Activated CD4-positive, alpha-beta T cell treated with anti-CD3 and anti-CD28 coated beads for 36 hours (primary cell): ENCODE results near the gene CBX2. TPM values are rescaled to one million over a fixed set of nuclear protein-coding genes. Genes with fewer than 3 reads are reported as not detected.

Experiments used
- ATAC-seq: fragments of 200-7000 bp; cut with Tn5 transposase; one replicate; pipeline ENCODE4 v1.10.0; 2021; ENCODE audit warnings: mild to moderate bottlenecking, moderate library complexity
- CTCF ChIA-PET: fragments of 350-600 bp; sonication (Branson Sonifier 250); formaldehyde crosslinking; loops from one replicate; lab custom pipeline; 2021; ENCODE audit warnings: antibody characterized with exemption; lab: Charles Lee
- POLR2A ChIA-PET: fragments of 350-600 bp; sonication (Branson Sonifier 250); formaldehyde crosslinking; loops from one replicate; lab custom pipeline; 2021; ENCODE audit warnings: antibody characterized with exemption, inconsistent platforms; lab: Charles Lee
- DNase-seq: peaks from one replicate; pipeline ENCODE4 v3.0.0-alpha.2; 2020
- H3K27ac Mint-ChIP-seq: one replicate; pipeline ENCODE4 v1.8.0; 2021; ENCODE audit warnings: mixed read lengths
- H3K27me3 Mint-ChIP-seq: one replicate; pipeline ENCODE4 v1.8.0; 2021; ENCODE audit warnings: mixed read lengths
- H3K36me3 Mint-ChIP-seq: one replicate; pipeline ENCODE4 v1.8.0; 2021; ENCODE audit warnings: low read depth, mixed read lengths
- H3K4me1 Mint-ChIP-seq: one replicate; pipeline ENCODE4 v1.8.0; 2021; ENCODE audit warnings: mixed read lengths
- H3K4me3 Mint-ChIP-seq: one replicate; pipeline ENCODE4 v1.8.0; 2021; ENCODE audit warnings: mild to moderate bottlenecking, moderate library complexity, mixed read lengths
- H3K9me3 Mint-ChIP-seq: one replicate; pipeline ENCODE4 v1.8.0; 2021; ENCODE audit warnings: low read depth, mixed read lengths
- intact Hi-C, 2 experiments: fragments of 100-400 bp; cut with DNase I in 1 of 2; cut with micrococcal nuclease in 1 of 2; formaldehyde crosslinking; loops; one replicate each; pipeline versions ENCODE4 v1.14.2 to v1.15.1; 2022 to 2024; cut with DNase I, micrococcal nuclease
- total RNA-seq, 2 experiments: library from RNA; stranded (reverse); gene quantifications; one replicate each; pipeline ENCODE4 v1.2.3, GENCODE V29; 2021

Gene CBX2
- total RNA-seq, 2 experiments from 2014 or later, result 4.2 to 4.3 TPM

- DNase-seq (no peak), ATAC-seq (no peak)
- no peak overlapping the region for H3K4me3 Mint-ChIP-seq
- no peaks in the 10 kb centered on the region for H3K36me3 Mint-ChIP-seq
- CTCF ChIA-PET, result interaction anchor here (1.1 to 1.5 kb wide), 3 partner anchors 9 to 104 kb away, joined by 4 to 5 read pairs (median 4); no protein-coding TSS in a partner anchor
- POLR2A ChIA-PET, result interaction anchor here (0.6 to 0.7 kb wide), 3 partner anchors 9 to 135 kb away, joined by 3 to 4 read pairs (median 4); no protein-coding TSS in a partner anchor
- H3K27me3 Mint-ChIP-seq, result peaks cover 37% of the 10 kb centered on the region
- no peaks in the 10 kb centered on the region for H3K9me3 Mint-ChIP-seq
- intact Hi-C loops, result loop anchor here (2.0 to 10.0 kb wide), 3 partner anchors 91 to 229 kb away; partner anchors contain the start of gene CBX4 (in 1 of the 2)
- peaks cover 19% of the 10 kb centered on the region for H3K4me1 Mint-ChIP-seq
- no peak overlapping the region for H3K27ac Mint-ChIP-seq
These were observed 34.3 kb upstream of the CBX2 start for GRCh38 chr17:79743614-79744013.

DNA sequence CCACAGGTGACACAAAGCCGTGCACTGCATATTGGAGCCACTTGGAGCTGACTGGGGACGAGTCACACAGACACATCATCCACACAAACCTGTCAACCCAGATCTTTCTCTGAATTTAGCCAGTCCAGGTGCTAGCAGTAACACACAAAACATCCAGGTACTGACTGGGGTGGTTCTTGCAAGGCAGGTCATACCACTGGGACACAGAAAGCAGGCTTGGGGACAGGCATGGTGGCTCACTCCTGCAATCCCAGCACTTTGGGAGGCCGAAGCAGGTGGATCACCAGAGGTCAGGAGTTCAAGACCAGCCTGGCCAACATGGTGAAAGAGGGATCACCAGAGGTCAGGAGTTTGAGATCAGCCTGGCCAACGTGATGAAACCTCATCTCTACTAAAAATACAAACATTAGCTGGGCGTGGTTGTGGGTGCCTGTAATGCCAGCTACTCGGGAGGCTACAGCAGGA lies 32.3 kb upstream of the CBX2 start:
- POLR2A ChIA-PET, result interaction anchor here (0.6 kb wide), 1 partner anchor 92 kb away, joined by 3 read pairs; no protein-coding TSS in a partner anchor
- H3K4me1 Mint-ChIP-seq, result peaks cover 21% of the 10 kb centered on the region
- DNase-seq (no peak), ATAC-seq (peak; percentile 9)
- peaks cover 27% of the 10 kb centered on the region for H3K27me3 Mint-ChIP-seq
- H3K4me3 Mint-ChIP-seq, result peak overlapping the region; percentile 29
- CTCF ChIA-PET, result interaction anchor here (0.5 to 3.0 kb wide), 22 partner anchors 12 to 345 kb away, joined by 3 to 11 read pairs (median 3); partner anchors contain the start of gene CBX4
- intact Hi-C loops, result loop anchor here (1.0 to 10.0 kb wide), 8 partner anchors 51 to 247 kb away; partner anchors contain the start of genes CBX4 (in 2 of the 2) and CBX8 (in 1 of the 2)
- H3K27ac Mint-ChIP-seq, result peak overlapping the region; percentile 67
- H3K9me3 Mint-ChIP-seq, result no peaks in the 10 kb centered on the region
- H3K36me3 Mint-ChIP-seq, result no peaks in the 10 kb centered on the region

DNA sequence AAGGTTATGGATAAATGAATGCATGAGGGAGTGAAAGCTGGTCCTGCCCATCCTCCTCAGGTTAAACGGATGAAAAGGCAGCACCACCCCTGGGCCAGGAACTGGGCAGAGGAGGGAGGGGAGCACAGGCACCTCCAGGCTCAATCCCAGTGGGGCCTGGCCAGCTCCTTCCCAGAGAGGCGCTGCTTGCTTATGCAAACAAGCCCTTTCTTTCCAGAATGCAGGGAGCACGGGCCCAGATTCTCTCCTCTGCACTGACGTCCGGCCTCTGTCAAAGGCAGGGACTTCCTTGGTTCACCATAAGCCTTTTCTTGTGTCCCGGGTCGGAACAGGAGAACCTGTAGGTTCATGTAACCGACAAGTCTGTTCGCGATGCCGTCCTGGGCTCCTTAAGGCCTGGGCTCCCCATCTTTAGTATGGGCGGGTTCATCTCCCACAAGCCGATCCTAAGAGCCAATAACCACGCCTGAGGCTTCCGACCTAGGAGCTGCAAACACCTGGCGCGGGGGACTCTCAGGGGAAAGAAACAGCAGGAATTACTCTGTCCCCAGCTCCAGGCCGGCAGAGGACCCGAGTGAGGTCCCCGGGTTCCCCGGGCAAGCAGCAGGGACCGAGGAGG lies 30.9 kb upstream of the CBX2 start:
- Mint-ChIP-seq H3K4me1 (peaks cover 24% of the 10 kb centered on the region), H3K4me3 (no peak overlapping the region), H3K9me3 (no peaks in the 10 kb centered on the region), H3K27ac (no peak overlapping the region), H3K27me3 (peaks cover 39% of the 10 kb centered on the region), H3K36me3 (no peaks in the 10 kb centered on the region)
- ChIA-PET CTCF (interaction anchor here (0.6 to 3.0 kb wide), 7 partner anchors 20 to 846 kb away, joined by 3 to 11 read pairs (median 4); no protein-coding TSS in a partner anchor), POLR2A (no interaction called here)
- intact Hi-C loops, result loop anchor here (1.0 to 10.0 kb wide), 9 partner anchors 30 to 245 kb away; partner anchors contain the start of genes CBX4 (in 2 of the 2) and CBX8 (in 1 of the 2)
- DNase-seq, result no peak
- ATAC-seq, result no peak

GRCh38 chr17:79747508-79748294 lies 30.2 kb upstream of the CBX2 start:
- Mint-ChIP-seq H3K4me3 (peak overlapping the region; percentile 33), H3K4me1 (peaks cover 25% of the 10 kb centered on the region), H3K27me3 (peaks cover 39% of the 10 kb centered on the region), H3K9me3 (no peaks in the 10 kb centered on the region), H3K36me3 (no peaks in the 10 kb centered on the region), H3K27ac (no peak overlapping the region)
- POLR2A ChIA-PET, result no interaction called here
- peak; percentile 43 for DNase-seq
- intact Hi-C loops, result loop anchor here (1.0 to 10.0 kb wide), 7 partner anchors 30 to 245 kb away; partner anchors contain the start of genes CBX4 (in 1 of the 2) and CBX8 (in 1 of the 2)
- ATAC-seq, result no peak
- CTCF ChIA-PET, result interaction anchor here (1.0 to 3.0 kb wide), 5 partner anchors 19 to 246 kb away, joined by 3 to 11 read pairs (median 10); no protein-coding TSS in a partner anchor

GRCh38 chr17:79748295-79749099 lies 29.5 kb upstream of the CBX2 start:
- Mint-ChIP-seq H3K4me3 (no peak overlapping the region), H3K9me3 (no peaks in the 10 kb centered on the region), H3K36me3 (no peaks in the 10 kb centered on the region), H3K4me1 (peaks cover 25% of the 10 kb centered on the region), H3K27ac (no peak overlapping the region), H3K27me3 (peaks cover 39% of the 10 kb centered on the region)
- DNase-seq (no peak), ATAC-seq (no peak)
- ChIA-PET CTCF (interaction anchor here (1.0 kb wide), 1 partner anchor 53 kb away, joined by 4 read pairs; no protein-coding TSS in a partner anchor), POLR2A (no interaction called here)
- intact Hi-C loops, result loop anchor here in 1 of 2 experiments (5.0 to 10.0 kb wide), 4 partner anchors 59 to 244 kb away; partner anchors contain the start of gene CBX4

DNA sequence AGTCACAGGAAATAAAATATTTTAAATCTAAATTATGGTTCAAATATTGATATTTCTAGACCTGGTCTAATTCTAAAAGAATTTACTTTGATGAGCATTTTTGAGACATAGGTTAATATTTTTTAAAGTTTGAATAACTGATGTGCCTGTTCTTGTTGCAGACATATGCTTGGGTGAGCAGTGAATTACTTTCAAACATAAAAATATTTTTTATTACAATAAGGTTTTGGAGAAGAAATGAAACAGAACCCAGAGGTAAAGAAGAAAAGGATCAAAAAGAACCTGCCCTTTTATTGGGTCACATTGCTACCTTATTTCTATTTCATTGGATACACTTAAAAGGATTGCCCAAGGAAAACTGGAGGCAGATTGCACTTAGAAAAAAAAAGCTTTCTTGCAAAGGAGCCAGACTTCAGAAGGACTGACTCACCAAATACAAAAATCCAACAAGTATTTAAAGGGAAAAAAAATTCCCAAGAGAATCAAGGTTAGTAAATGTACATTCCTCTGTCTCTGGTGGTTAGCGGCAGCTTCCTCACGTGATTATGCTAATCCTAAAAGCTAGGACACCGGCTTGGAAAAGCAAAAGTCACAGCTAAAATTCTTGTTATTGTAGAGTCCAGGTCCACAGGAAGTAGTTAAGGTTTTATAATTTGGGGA lies 28.7 kb upstream of the CBX2 start:
- Mint-ChIP-seq H3K36me3 (no peaks in the 10 kb centered on the region), H3K4me1 (peaks cover 25% of the 10 kb centered on the region), H3K27ac (no peak overlapping the region), H3K9me3 (no peaks in the 10 kb centered on the region), H3K27me3 (peaks cover 39% of the 10 kb centered on the region), H3K4me3 (no peak overlapping the region)
- intact Hi-C loops, result loop anchor here in 1 of 2 experiments (5.0 to 10.0 kb wide), 4 partner anchors 58 to 243 kb away; partner anchors contain the start of gene CBX4
- DNase-seq (no peak), ATAC-seq (no peak)
- CTCF ChIA-PET, result interaction anchor here (0.7 to 1.1 kb wide), 4 partner anchors 8 to 52 kb away, joined by 3 to 4 read pairs (median 3); no protein-coding TSS in a partner anchor
- POLR2A ChIA-PET, result no interaction called here

GRCh38 chr17:79749958-79750357 lies 28.0 kb upstream of the CBX2 start:
- ChIA-PET CTCF (interaction anchor here (0.5 to 1.1 kb wide), 4 partner anchors 9 to 667 kb away, joined by 3 to 4 read pairs (median 4); no protein-coding TSS in a partner anchor), POLR2A (no interaction called here)
- DNase-seq, result no peak
- H3K9me3 Mint-ChIP-seq, result no peaks in the 10 kb centered on the region
- ATAC-seq, result no peak
- H3K4me3 Mint-ChIP-seq, result no peak overlapping the region
- intact Hi-C loops, result loop anchor here in 1 of 2 experiments (5.0 to 10.0 kb wide), 4 partner anchors 57 to 242 kb away; partner anchors contain the start of gene CBX4
- H3K4me1 Mint-ChIP-seq, result peaks cover 25% of the 10 kb centered on the region
- no peak overlapping the region for H3K27ac Mint-ChIP-seq
- H3K36me3 Mint-ChIP-seq, result no peaks in the 10 kb centered on the region
- peaks cover 39% of the 10 kb centered on the region for H3K27me3 Mint-ChIP-seq

GRCh38 chr17:79750650-79751545 lies 27.1 kb upstream of the CBX2 start:
- ChIA-PET CTCF (interaction anchor here (1.9 kb wide), 1 partner anchor 9 kb away, joined by 17 read pairs; no protein-coding TSS in a partner anchor), POLR2A (no interaction called here)
- H3K4me1 Mint-ChIP-seq, result peaks cover 22% of the 10 kb centered on the region
- ATAC-seq, result no peak
- no peak for DNase-seq
- H3K27ac Mint-ChIP-seq, result no peak overlapping the region
- intact Hi-C loops, result no loop called here
- no peaks in the 10 kb centered on the region for H3K36me3 Mint-ChIP-seq
- peaks cover 36% of the 10 kb centered on the region for H3K27me3 Mint-ChIP-seq
- H3K4me3 Mint-ChIP-seq, result no peak overlapping the region
- H3K9me3 Mint-ChIP-seq, result no peaks in the 10 kb centered on the region

- peak; percentile 72 for DNase-seq
- Mint-ChIP-seq H3K27me3 (peaks cover 26% of the 10 kb centered on the region), H3K27ac (peak overlapping the region; percentile 8), H3K4me1 (peaks cover 14% of the 10 kb centered on the region), H3K36me3 (no peaks in the 10 kb centered on the region), H3K9me3 (no peaks in the 10 kb centered on the region), H3K4me3 (no peak overlapping the region)
- peak; percentile 66 for ATAC-seq
- intact Hi-C loops, result no loop called here
- CTCF ChIA-PET, result interaction anchor here (0.6 to 1.9 kb wide), 5 partner anchors 9 to 397 kb away, joined by 3 to 17 read pairs (median 4); no protein-coding TSS in a partner anchor
- POLR2A ChIA-PET, result no interaction called here
These were observed 25.8 kb upstream of the CBX2 start for GRCh38 chr17:79752175-79752574.
